DMS79 (cell line): ENCODE measurements around the gene ATP13A3.

Experiments used
- DNase-seq: peaks from one replicate; lab custom pipeline; 2025; lab: John Stamatoyannopoulos, UW

The ATP13A3 gene

GRCh38 chr3:194369522-194370279, 117.1 kb downstream of the ATP13A3 start, which contains the start of gene LRRC15:
TSS of gene LRRC15 (minus strand) at chr3:194369743. CDS start at chr3:194361043, 8,700 bp downstream.
- no peak for DNase-seq

- DNase-seq, result no peak
Measured at GRCh38 chr3:194368918-194369317, 117.9 kb downstream of the ATP13A3 start.

GRCh38 chr3:194367992-194368841, 118.6 kb downstream of the ATP13A3 start:
- DNase-seq, result no peak

- no peak for DNase-seq
Measured at GRCh38 chr3:194365978-194366490, 120.8 kb downstream of the ATP13A3 start.

GRCh38 chr3:194365526-194365925, 121.3 kb downstream of the ATP13A3 start:
- no peak for DNase-seq

DNA sequence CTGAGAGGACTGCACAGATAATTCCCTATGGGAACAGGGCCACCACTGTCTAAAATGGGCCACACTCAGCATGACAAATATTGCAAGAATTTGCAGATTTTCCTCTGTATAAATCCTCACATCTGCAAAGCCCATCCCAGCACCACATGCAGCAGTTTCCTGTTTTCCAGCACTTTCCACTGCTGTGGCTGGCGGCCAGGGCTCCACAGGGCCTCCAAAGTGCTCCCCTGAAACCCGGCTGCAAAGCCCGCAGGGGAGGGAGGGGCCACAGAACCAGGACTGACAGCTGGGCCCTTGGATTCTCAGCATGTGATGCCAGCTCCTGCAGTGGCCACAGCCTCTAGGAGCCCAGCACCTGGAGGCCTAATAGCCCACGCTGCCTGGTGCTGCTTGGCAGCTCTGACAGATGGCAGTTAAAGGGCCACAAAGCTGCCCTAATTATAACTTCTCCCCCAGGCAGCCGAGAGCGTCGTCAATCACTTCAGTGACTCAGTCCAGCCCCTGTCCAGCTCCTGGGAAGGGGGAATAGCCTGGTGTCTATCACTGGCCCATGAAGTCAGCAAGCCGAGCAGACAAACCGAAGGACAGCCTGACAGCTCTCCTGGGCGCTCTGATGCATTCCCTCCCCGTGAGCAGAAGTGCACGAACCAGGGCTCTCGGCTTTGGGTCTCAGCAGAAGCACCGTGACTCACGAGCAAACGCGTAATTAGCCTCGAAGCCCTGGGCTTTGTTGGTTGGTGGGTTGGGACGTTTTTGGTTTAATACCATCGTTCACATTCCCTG, 122.0 kb downstream of the ATP13A3 start:
- DNase-seq, result peak; percentile 67

DNA sequence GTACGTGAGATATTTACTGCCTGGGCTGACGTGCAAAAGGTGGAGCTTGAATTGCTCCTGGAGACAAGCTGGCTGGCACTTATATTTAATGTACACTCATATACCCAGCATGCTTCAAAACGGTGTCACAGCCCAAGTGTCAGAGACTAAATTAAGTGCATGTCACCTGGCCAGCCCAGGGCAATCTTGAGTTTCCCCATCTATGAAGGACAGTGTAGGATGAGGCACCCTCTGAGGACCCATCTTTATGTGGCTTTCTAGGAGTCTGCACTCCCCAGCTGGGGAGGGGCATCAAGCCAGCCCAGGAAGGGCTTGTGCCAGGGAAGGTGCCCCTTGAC, 122.5 kb downstream of the ATP13A3 start:
- no peak for DNase-seq

GRCh38 chr3:194360568-194360967, 126.2 kb downstream of the ATP13A3 start:
- no peak for DNase-seq

GRCh38 chr3:194357681-194358080, 129.1 kb downstream of the ATP13A3 start:
- DNase-seq, result no peak

GRCh38 chr3:194355379-194355778, 131.4 kb downstream of the ATP13A3 start:
- no peak for DNase-seq

DNA sequence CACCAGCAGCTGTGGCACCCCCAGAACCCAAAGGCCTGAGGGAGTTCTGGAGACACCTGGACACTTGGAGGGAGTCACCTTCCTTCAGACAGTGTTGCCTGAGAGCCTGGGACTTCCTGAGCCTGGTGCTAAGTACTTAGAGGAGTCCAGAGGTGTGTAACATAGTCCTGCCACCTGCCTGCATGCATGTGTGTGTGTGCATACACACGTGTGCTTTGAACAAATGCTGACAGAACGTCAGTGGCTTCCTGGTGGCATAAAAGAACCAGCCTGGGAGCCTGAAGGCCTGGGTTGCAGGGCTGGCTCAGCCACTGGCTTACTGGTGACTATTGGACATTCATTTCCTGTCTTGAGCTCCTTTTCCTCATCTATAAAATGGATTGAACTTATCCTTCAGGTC, 132.5 kb downstream of the ATP13A3 start:
- DNase-seq, result no peak
